GM21360 (cell line): Measurements from ENCODE around the gene PPBP.

ENCODE experiments used
- ATAC-seq: cut with Tn5 transposase; IDR thresholded peaks from one replicate; pipeline ENCODE4 v1.9.1; 2021; ENCODE audit warnings: mild to moderate bottlenecking, moderate library complexity; ENCODE audit not compliant: unreplicated experiment

Gene PPBP, protein sequence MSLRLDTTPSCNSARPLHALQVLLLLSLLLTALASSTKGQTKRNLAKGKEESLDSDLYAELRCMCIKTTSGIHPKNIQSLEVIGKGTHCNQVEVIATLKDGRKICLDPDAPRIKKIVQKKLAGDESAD

DNA sequence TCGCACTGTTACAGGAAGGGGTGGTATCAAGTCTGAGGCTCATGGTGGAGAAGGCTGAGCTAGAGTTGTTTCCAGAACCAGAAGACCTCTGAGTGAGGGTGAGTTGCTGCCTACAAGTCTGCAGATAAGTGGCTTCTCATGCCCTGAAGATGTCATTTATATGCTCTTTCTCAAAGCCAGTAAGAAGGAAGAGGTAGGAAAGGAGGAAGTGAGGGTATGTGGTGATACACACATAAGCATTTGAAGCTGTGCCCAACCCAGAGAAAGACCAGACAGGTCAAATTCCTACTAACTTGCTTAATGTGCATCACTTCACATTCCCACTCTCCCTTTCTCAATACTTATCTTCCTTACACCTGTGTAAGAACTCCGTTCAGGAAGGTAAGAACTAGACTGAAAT, at the start of gene PPBP:
Gene PPBP (minus strand): TSS at position 130 of the 400 bp plus-strand sequence. CDS start 87 bp downstream, at position 43.
- no peak for ATAC-seq

DNA sequence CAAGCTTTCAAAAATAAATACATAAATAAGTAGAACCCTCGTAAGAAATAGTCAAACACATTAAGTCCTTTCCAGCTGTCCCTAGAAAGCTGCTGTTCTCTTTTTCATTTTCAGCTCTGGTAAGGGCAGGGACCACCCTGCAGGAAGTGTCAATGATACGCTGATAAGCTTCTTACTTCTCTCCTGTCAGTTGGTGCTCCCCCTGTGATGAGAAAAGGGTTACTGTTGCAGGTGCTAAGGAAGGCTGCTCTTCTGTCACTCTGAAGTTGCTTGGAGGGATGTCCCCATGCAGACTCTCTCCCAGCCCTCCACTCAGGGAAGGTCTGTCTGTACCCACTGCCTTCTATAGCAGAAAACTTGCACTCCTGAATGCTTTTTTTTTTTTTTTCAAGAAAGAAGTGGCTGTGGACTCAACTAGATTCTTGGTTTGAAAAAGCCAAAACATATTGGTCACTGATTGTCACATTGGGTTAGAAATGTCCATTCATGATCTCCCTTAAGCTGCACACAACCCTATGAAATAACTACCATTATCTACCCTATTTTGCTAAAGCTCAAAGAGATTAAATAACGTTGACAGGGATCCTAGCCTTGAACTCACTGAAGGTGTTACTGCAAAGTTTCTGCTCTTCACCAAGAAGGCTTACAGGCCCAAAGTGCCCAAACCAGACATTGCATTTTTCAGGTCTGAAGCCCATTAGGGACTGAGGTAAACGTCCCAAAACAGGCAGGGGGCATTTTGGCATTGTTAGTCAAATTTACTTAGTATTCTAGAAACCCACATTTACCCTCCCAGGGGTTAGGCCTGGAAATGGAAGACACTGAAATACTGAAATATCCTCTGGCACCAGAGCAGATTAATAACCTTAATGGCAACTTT, 49.3 kb upstream of the PPBP start:
- no peak for ATAC-seq

- no peak for ATAC-seq
Measured at GRCh38 chr4:74033739-74034138, 45.7 kb upstream of the PPBP start.

DNA sequence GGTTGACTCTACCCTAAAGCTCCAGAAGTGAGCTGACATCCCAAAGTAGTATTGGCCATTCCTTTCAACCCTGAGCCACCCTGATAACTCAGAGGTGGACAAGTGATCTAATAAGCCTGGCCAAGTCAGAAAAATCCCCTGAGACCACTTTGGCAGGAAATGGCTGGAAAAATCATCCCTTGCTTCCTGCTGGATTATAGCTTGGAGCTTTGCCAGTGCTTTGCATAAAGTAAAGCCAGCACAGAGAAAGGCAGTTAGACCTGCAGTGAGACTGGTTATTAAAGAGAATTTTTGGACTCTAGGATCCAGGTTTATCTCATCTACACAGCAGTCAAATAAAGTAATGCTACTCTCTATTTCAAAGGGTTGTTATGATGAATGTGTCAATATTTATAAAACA, 44.1 kb upstream of the PPBP start:
- ATAC-seq, result no peak

GRCh38 chr4:74031576-74031975, 43.6 kb upstream of the PPBP start:
- no peak for ATAC-seq

DNA sequence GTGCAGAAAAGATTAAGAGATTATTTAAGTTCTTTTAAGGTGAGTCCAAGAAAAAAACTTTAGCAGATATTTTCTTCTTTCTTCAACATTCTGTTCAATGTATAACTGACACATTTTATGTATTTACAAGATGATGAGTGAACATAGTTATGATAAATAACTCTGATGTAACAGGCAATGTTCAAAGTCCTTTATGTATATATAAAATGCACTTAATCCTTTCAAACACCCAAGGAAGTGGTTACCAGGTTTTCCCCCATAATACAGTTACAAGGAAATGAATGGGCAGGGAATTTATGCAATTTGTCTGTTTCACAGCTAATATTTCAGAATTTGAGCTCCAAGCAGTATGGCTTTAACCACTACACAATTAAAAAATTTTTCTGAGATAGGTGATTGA, 42.3 kb upstream of the PPBP start:
- no peak for ATAC-seq

DNA sequence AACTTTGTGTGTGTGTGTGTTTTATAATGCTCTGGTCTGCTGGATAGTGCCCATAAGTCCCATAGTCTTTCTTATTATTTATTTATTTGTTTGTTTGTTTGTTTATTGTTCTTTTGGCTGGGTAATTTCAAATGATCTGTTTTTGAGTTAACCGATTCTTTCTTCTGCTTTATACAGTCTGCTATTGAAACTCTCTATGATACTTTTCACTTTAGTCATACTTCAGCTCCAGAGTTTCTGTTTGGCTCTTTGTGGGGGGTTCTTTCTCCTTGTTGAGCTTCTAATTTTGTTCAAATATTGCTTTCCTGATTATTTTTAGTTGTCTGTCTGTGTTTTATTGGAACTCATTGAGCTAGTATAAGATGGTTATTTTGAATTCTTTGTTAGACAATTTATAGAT, 40.5 kb upstream of the PPBP start:
- no peak for ATAC-seq

DNA sequence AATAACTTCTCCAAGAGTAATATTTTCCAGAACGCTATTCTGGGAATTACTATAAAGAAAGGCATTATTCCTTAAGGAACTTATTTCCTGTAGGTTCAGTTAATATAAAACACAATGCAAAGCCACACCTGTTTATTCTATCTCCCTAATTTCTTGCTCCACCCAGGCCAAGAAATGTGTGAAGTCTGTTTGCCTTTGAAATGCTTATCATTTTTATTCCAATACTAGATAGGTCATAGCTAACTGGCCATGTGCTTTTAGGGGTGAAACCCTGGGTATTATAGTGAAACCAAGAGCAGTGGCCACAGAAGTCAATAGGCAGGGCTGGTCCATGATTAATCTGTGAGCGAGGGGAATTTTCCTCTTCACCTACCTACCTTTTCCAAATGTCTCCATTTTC, 35.7 kb upstream of the PPBP start:
- ATAC-seq, result no peak

- no peak for ATAC-seq
Measured at GRCh38 chr4:74021601-74022000, 33.6 kb upstream of the PPBP start.

- no peak for ATAC-seq
Measured at GRCh38 chr4:74018771-74019170, 30.8 kb upstream of the PPBP start.

DNA sequence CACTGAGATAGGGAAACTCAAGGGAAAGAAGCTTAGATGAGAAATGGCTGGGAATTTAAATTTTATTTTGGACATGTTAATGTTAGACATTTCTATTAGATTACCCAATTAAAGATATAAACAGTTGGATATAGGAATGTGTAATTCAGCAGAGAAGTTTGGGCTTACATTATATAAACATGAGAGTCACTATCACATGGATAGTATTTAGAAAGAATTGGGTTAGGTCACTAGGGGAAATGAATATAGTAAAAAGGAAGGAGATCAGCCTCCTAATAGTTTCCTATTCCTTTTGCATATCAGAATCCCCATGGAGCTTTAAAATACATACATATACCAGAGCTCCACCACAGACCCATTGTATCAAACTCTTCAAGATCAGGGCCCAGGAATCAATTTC, 30.1 kb upstream of the PPBP start:
- ATAC-seq, result no peak

- ATAC-seq, result no peak
Measured at GRCh38 chr4:74016068-74016467, 28.1 kb upstream of the PPBP start.

GRCh38 chr4:74015126-74015780, 27.3 kb upstream of the PPBP start:
- no peak for ATAC-seq

DNA sequence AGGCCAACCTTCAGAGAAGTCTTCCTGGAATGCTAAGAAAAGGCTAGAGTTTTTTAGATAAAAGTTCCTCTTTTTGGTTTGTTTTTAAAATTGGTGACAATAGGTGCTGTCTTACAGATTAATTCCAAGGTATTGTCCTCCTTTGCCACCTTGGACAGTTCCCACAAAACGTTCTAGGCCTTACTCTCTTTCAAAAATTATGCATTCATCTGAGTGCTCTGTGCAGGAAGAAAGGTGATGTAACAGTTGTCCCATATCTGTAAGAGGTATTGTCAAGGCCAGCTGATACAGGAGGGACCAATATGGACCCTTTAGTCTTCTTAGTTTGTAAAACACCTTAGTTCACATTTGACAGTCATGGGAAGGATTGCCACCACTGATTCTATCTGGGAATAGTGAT, 26.3 kb upstream of the PPBP start:
- ATAC-seq, result no peak

GRCh38 chr4:74013264-74013663, 25.3 kb upstream of the PPBP start:
- ATAC-seq, result no peak

- no peak for ATAC-seq
Measured at GRCh38 chr4:74012130-74012529, 24.1 kb upstream of the PPBP start.

DNA sequence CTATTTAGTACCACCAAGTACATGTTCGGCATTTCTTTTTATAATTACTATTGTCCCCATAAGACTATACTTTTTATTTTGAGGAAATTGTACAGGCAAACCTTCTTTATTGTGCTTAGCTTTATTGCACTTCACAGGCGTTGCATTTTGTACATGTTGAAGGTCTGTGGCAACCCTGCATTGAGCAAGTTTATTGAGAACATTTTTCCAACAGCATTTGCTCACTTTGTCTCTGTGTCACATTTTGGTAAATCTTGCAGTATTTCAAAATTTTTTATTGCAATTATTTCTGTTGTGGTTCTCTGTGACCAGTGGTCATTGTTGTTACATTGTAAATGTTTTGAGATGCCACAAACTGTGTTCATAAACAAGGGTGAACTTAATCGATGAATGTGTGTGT, 21.3 kb upstream of the PPBP start:
- ATAC-seq, result no peak

GRCh38 chr4:74006009-74006476, 18.1 kb upstream of the PPBP start:
- ATAC-seq, result no peak

GRCh38 chr4:74005528-74005927, 17.5 kb upstream of the PPBP start:
- no peak for ATAC-seq

DNA sequence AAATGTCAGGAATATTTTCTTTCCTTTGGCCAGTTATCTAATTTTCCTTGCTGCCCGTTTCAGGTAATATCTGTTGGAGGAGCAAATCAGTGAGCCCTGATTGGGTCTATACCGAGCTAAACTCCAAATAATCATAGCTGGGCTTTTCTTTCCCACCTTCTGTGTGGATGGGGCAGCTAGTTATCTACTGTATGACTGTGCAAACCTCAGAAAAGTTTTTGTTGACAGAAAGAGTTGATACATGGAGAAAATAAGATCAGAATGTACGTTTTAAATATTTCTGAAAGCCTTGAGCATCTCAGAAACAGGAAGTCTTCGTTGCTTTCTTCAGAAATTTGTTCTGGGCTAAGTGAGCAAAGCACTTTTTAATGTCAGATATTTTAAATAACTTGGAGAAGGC, 16.7 kb upstream of the PPBP start:
- no peak for ATAC-seq

DNA sequence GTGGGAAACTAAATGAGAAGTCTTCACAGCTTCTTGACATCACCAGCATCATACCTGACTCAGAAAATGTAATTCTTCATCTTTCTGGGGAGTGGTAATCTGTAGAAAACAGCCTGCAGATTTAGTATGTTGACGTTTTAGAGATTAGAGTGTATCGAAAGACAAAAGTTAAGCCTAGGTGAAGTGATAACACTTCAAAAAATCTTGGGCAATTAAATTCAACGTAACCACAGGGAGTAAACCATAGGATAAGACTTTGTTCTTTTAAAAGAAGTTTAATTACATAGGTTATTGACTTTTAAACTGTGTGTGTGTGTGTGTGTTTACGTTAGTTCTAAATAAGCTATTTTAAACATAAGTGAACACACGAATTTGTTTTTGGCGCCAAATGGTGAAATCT, 12.3 kb upstream of the PPBP start:
- ATAC-seq, result no peak
